HEK293 (cell line): ENCODE measurements around the gene MAPKAPK5.
A peak's percentile ranks its signal among the peaks of the same experiment; 100 is the strongest.

Source experiments
- CTCF ChIA-PET: fragments of 350-600 bp; formaldehyde crosslinking; extraction: SDS; loops from one replicate; lab custom pipeline; 2021; ENCODE audit warnings: antibody characterized with exemption; lab: Yijun Ruan, JAX
- POLR2A ChIA-PET: fragments of 300-600 bp; formaldehyde crosslinking; extraction: SDS; loops from one replicate; lab custom pipeline; 2020; ENCODE audit warnings: antibody characterized with exemption, inconsistent platforms; lab: Yijun Ruan, JAX
- H3K27ac ChIP-seq: fragments of 200-500 bp; sonication (Bioruptor generic); 2 replicates; pipeline ENCODE4 v1.5.1; 2014; ENCODE audit warnings: low read depth, low read length, control low read depth, inconsistent platforms; ENCODE audit errors: extremely low read depth
- H3K36me3 ChIP-seq, 2 experiments: fragments of 200-500 bp in 1 of 2; sonication (Bioruptor generic) in 1 of 2; 1 replicate in 1 of 2; 2 replicates in 1 of 2; pipeline ENCODE4 v1.5.1; 2014 to 2017; ENCODE audit warnings: inconsistent platforms in 2 of 2, low read length in 2 of 2; ENCODE audit not compliant: control insufficient read depth in 2 of 2, insufficient read depth in 1 of 2
- H3K4me1 ChIP-seq: fragments of 200-500 bp; sonication (Bioruptor generic); 2 replicates; pipeline ENCODE4 v1.5.1; 2014; ENCODE audit warnings: mild to moderate bottlenecking, low read length, inconsistent platforms; ENCODE audit not compliant: control insufficient read depth, insufficient read depth
- H3K4me3 ChIP-seq: 2 replicates; pipeline ENCODE4 v1.5.1; 2011; ENCODE audit warnings: low read depth, mild to moderate bottlenecking, control low read depth, low read length, moderate library complexity
- H3K9me3 ChIP-seq: fragments of 200-500 bp; sonication (Bioruptor generic); 2 replicates; pipeline ENCODE4 v1.5.1; 2014; ENCODE audit warnings: low read depth, low read length, inconsistent platforms; ENCODE audit not compliant: control insufficient read depth, insufficient read depth
- EGR2 ChIP-seq: fragments of 450-650 bp; formaldehyde crosslinking; IDR thresholded peaks from 2 replicates; pipeline ENCODE4 v1.5.1; 2016; ENCODE audit warnings: low read depth, missing biosample characterization, missing genetic modification characterization
- GLIS1 ChIP-seq: fragments of 450-650 bp; formaldehyde crosslinking; IDR thresholded peaks from 2 replicates; pipeline ENCODE4 v1.5.1; 2016; ENCODE audit warnings: missing biosample characterization, missing genetic modification characterization
- GLIS2 ChIP-seq: fragments of 450-650 bp; formaldehyde crosslinking; IDR thresholded peaks from 2 replicates; pipeline ENCODE4 v1.5.1; 2016; ENCODE audit warnings: missing biosample characterization, missing genetic modification characterization
- IKZF3 ChIP-seq: fragments of 450-650 bp; IDR thresholded peaks from 2 replicates; pipeline ENCODE4 v1.5.0; 2018; ENCODE audit warnings: missing biosample characterization, mild to moderate bottlenecking, missing genetic modification characterization, moderate library complexity
- KLF1 ChIP-seq: fragments of 450-650 bp; formaldehyde crosslinking; IDR thresholded peaks from 2 replicates; pipeline ENCODE4 v1.5.1; 2016; ENCODE audit warnings: missing biosample characterization, missing genetic modification characterization
- KLF16 ChIP-seq: fragments of 450-650 bp; formaldehyde crosslinking; IDR thresholded peaks from 2 replicates; pipeline ENCODE4 v1.5.1; 2017; ENCODE audit warnings: missing biosample characterization, missing genetic modification characterization
- PRDM1 ChIP-seq: fragments of 450-650 bp; formaldehyde crosslinking; IDR thresholded peaks from 2 replicates; pipeline ENCODE4; 2016; ENCODE audit warnings: missing biosample characterization, missing genetic modification characterization
- WT1 ChIP-seq: fragments of 450-650 bp; formaldehyde crosslinking; IDR thresholded peaks from 2 replicates; pipeline ENCODE4 v1.5.1; 2016; ENCODE audit warnings: missing biosample characterization, missing genetic modification characterization
- YY1 ChIP-seq: fragments of 450-650 bp; formaldehyde crosslinking; IDR thresholded peaks from 2 replicates; pipeline ENCODE4 v1.5.1; 2018; ENCODE audit warnings: missing biosample characterization, missing genetic modification characterization
- ZBTB17 ChIP-seq: fragments of 450-650 bp; formaldehyde crosslinking; IDR thresholded peaks from 2 replicates; pipeline ENCODE4 v1.5.1; 2016; ENCODE audit warnings: missing biosample characterization, missing genetic modification characterization
- ZBTB20 ChIP-seq: fragments of 450-650 bp; formaldehyde crosslinking; IDR thresholded peaks from 2 replicates; pipeline ENCODE4 v1.5.1; 2016; ENCODE audit warnings: missing biosample characterization, missing genetic modification characterization
- ZBTB8A ChIP-seq: fragments of 450-650 bp; formaldehyde crosslinking; IDR thresholded peaks from 2 replicates; pipeline ENCODE4 v1.5.1; 2016; ENCODE audit warnings: missing biosample characterization, missing genetic modification characterization
- ZFHX2 ChIP-seq: fragments of 450-650 bp; formaldehyde crosslinking; conservative IDR thresholded peaks from 2 replicates; pipeline ENCODE4 v1.5.1; 2016; ENCODE audit warnings: missing biosample characterization, missing genetic modification characterization
- ZIC2 ChIP-seq: fragments of 450-650 bp; formaldehyde crosslinking; IDR thresholded peaks from 2 replicates; pipeline ENCODE4 v1.5.1; 2016; ENCODE audit warnings: missing biosample characterization, missing genetic modification characterization
- ZNF133 ChIP-seq: fragments of 450-650 bp; formaldehyde crosslinking; IDR thresholded peaks from 2 replicates; pipeline ENCODE4 v1.5.1; 2016; ENCODE audit warnings: missing biosample characterization, missing genetic modification characterization
- ZNF184 ChIP-seq: fragments of 450-650 bp; IDR thresholded peaks from 2 replicates; pipeline ENCODE4 v1.5.1; 2018; ENCODE audit warnings: missing biosample characterization, mild to moderate bottlenecking, missing genetic modification characterization
- ZNF202 ChIP-seq: fragments of 450-650 bp; formaldehyde crosslinking; IDR thresholded peaks from 2 replicates; pipeline ENCODE4 v1.5.1; 2016; ENCODE audit warnings: missing biosample characterization, missing genetic modification characterization, borderline replicate concordance
- ZNF24 ChIP-seq: fragments of 450-650 bp; formaldehyde crosslinking; IDR thresholded peaks from 2 replicates; pipeline ENCODE4 v1.5.1; 2016; ENCODE audit warnings: missing biosample characterization, missing genetic modification characterization
- ZNF621 ChIP-seq: fragments of 450-650 bp; formaldehyde crosslinking; IDR thresholded peaks from 2 replicates; pipeline ENCODE4 v1.5.1; 2017; ENCODE audit warnings: missing biosample characterization, missing genetic modification characterization
- ZNF626 ChIP-seq: fragments of 450-650 bp; sonication (Bioruptor Pico); formaldehyde crosslinking; IDR thresholded peaks from 2 replicates; pipeline ENCODE4 v1.5.1; 2018; ENCODE audit warnings: missing biosample characterization, missing genetic modification characterization, inconsistent platforms
- TF ChIP-seq, protein P1 (sequence below): fragments of 450-650 bp; formaldehyde crosslinking; IDR thresholded peaks from 2 replicates; pipeline ENCODE4 v1.5.1; 2017; ENCODE audit warnings: missing biosample characterization, missing genetic modification characterization
- TF ChIP-seq, protein P2 (sequence below): fragments of 450-650 bp; formaldehyde crosslinking; IDR thresholded peaks from 2 replicates; pipeline ENCODE4 v1.5.1; 2016; ENCODE audit warnings: missing biosample characterization, missing genetic modification characterization
- TF ChIP-seq, protein P3 (sequence below): fragments of 450-650 bp; formaldehyde crosslinking; IDR thresholded peaks from 2 replicates; pipeline ENCODE4 v1.5.1; 2016; ENCODE audit warnings: missing biosample characterization, missing genetic modification characterization
- TF ChIP-seq, protein P4 (sequence below): fragments of 450-650 bp; formaldehyde crosslinking; IDR thresholded peaks from 2 replicates; pipeline ENCODE4 v1.5.1; 2017; ENCODE audit warnings: missing biosample characterization, missing genetic modification characterization

The MAPKAPK5 gene

DNA sequence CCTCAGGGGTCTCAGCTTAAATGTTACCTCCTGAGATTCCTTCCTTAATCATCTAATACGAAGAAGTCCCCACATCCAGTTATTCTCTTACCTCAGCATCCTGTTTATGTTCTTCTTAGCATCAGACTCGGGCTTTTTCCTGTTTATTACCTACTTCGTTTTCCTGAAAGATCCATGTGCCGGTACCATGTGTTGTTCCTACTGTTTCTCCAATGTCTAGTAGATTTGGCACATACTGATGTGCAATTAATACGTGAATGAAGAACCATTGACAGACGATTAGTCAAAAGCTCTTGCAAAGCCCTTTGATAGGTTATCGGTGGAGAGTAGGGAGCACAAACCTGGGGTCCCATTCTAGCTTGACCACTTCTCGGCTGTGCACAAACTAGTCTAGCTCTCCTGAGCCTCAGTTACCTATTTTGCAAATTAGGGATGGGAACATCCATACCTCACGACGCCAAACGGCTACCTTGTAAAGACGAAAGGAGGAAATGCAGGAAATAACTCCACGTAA, 735 bp upstream of the MAPKAPK5 start:
- Histone ChIP-seq H3K4me1 (no peaks in the 10 kb centered on the region), H3K27ac (peak overlapping the region; percentile 93), H3K9me3 (no peaks in the 10 kb centered on the region), H3K36me3 (peaks cover 10 to 25% of the 10 kb centered on the region in 2 experiments; a peak in 2 of 3 replicates), H3K4me3 (peak overlapping the region; percentile 81)
- ChIA-PET CTCF (interaction anchor here (0.5 to 1.1 kb wide), 5 partner anchors 19 to 1526 kb away, joined by 3 to 4 read pairs (median 3); no protein-coding TSS in a partner anchor), POLR2A (interaction anchor here (0.8 to 1.7 kb wide), 4 partner anchors 12 to 284 kb away, joined by 3 to 6 read pairs (median 4); partner anchors contain the start of genes TMEM116 and TRAFD1)
- TF ChIP-seq YY1 (tag by site-specific recombination) (no peak), ZBTB20 (tag by site-specific recombination) (0 out of 2 replicates have a peak, but pooled peaks have one; percentile 1)

GRCh38 chr12:111842556-111843396, 748 bp downstream of the MAPKAPK5 start:
- ChIA-PET POLR2A (interaction anchor here (0.6 to 1.6 kb wide), 3 partner anchors 17 to 557 kb away, joined by 3 to 6 read pairs (median 4); no protein-coding TSS in a partner anchor), CTCF (no interaction called here)
- Histone ChIP-seq H3K9me3 (no peaks in the 10 kb centered on the region), H3K27ac (peak overlapping the region; percentile 93), H3K4me1 (no peaks in the 10 kb centered on the region), H3K36me3 (peaks cover 10 to 27% of the 10 kb centered on the region in 2 experiments; a peak in 2 of 3 replicates), H3K4me3 (peak overlapping the region; percentile 81)
- TF ChIP-seq, protein P1, sequence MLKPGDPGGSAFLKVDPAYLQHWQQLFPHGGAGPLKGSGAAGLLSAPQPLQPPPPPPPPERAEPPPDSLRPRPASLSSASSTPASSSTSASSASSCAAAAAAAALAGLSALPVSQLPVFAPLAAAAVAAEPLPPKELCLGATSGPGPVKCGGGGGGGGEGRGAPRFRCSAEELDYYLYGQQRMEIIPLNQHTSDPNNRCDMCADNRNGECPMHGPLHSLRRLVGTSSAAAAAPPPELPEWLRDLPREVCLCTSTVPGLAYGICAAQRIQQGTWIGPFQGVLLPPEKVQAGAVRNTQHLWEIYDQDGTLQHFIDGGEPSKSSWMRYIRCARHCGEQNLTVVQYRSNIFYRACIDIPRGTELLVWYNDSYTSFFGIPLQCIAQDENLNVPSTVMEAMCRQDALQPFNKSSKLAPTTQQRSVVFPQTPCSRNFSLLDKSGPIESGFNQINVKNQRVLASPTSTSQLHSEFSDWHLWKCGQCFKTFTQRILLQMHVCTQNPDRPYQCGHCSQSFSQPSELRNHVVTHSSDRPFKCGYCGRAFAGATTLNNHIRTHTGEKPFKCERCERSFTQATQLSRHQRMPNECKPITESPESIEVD (tag by site-specific recombination), result no peak
- TF ChIP-seq ZBTB20 (tag by site-specific recombination) (0 out of 2 replicates have a peak, but pooled peaks have one; percentile 51), ZNF626 (tag by site-specific recombination) (no peak), KLF1 (peak; percentile 41; the same call in 1 of the 2 replicates), EGR2 (tag by site-specific recombination) (peak; percentile 78), ZNF184 (tag by site-specific recombination) (no peak), ZBTB17 (tag by site-specific recombination) (peak; percentile 82), PRDM1 (tag by site-specific recombination) (0 out of 2 replicates have a peak, but pooled peaks have one; percentile 57), IKZF3 (peak; percentile 55), ZNF202 (tag by site-specific recombination) (no peak), ZNF24 (tag by site-specific recombination) (no peak), GLIS1 (peak; percentile 12; the same call in 1 of the 2 replicates), WT1 (tag by site-specific recombination) (0 out of 2 replicates have a peak, but pooled peaks have one; percentile 18), ZNF621 (no peak), ZNF133 (no peak), KLF16 (tag by site-specific recombination) (0 out of 2 replicates have a peak, but pooled peaks have one; percentile 19), ZIC2 (0 out of 2 replicates have a peak, but pooled peaks have one; percentile 10), ZFHX2 (tag by site-specific recombination) (peak; percentile 79), ZBTB8A (tag by site-specific recombination) (no peak), GLIS2 (tag by site-specific recombination) (peak; percentile 86)
- TF ChIP-seq, protein P2, sequence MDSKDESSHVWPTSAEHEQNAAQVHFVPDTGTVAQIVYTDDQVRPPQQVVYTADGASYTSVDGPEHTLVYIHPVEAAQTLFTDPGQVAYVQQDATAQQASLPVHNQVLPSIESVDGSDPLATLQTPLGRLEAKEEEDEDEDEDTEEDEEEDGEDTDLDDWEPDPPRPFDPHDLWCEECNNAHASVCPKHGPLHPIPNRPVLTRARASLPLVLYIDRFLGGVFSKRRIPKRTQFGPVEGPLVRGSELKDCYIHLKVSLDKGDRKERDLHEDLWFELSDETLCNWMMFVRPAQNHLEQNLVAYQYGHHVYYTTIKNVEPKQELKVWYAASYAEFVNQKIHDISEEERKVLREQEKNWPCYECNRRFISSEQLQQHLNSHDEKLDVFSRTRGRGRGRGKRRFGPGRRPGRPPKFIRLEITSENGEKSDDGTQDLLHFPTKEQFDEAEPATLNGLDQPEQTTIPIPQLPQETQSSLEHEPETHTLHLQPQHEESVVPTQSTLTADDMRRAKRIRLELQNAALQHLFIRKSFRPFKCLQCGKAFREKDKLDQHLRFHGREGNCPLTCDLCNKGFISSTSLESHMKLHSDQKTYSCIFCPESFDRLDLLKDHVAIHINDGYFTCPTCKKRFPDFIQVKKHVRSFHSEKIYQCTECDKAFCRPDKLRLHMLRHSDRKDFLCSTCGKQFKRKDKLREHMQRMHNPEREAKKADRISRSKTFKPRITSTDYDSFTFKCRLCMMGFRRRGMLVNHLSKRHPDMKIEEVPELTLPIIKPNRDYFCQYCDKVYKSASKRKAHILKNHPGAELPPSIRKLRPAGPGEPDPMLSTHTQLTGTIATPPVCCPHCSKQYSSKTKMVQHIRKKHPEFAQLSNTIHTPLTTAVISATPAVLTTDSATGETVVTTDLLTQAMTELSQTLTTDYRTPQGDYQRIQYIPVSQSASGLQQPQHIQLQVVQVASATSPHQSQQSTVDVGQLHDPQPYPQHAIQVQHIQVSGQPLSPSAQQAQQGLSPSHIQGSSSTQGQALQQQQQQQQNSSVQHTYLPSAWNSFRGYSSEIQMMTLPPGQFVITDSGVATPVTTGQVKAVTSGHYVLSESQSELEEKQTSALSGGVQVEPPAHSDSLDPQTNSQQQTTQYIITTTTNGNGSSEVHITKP (tag by site-specific recombination), result peak; percentile 81
- TF ChIP-seq, protein P3, sequence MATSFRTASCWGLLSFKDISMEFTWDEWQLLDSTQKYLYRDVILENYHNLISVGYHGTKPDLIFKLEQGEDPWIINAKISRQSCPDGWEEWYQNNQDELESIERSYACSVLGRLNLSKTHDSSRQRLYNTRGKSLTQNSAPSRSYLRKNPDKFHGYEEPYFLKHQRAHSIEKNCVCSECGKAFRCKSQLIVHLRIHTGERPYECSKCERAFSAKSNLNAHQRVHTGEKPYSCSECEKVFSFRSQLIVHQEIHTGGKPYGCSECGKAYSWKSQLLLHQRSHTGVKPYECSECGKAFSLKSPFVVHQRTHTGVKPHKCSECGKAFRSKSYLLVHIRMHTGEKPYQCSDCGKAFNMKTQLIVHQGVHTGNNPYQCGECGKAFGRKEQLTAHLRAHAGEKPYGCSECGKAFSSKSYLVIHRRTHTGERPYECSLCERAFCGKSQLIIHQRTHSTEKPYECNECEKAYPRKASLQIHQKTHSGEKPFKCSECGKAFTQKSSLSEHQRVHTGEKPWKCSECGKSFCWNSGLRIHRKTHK (tag by site-specific recombination), result no peak
- TF ChIP-seq, protein P4, sequence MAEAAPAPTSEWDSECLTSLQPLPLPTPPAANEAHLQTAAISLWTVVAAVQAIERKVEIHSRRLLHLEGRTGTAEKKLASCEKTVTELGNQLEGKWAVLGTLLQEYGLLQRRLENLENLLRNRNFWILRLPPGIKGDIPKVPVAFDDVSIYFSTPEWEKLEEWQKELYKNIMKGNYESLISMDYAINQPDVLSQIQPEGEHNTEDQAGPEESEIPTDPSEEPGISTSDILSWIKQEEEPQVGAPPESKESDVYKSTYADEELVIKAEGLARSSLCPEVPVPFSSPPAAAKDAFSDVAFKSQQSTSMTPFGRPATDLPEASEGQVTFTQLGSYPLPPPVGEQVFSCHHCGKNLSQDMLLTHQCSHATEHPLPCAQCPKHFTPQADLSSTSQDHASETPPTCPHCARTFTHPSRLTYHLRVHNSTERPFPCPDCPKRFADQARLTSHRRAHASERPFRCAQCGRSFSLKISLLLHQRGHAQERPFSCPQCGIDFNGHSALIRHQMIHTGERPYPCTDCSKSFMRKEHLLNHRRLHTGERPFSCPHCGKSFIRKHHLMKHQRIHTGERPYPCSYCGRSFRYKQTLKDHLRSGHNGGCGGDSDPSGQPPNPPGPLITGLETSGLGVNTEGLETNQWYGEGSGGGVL (tag by site-specific recombination), result peak; percentile 73
